Putamen (tissue), 1 donor: ENCODE measurements around the gene FRS3.

ENCODE experiments used
- DNase-seq: peaks from one replicate; pipeline ENCODE4 v3.0.0-alpha.2; 2016; ENCODE audit warnings: low spot score

FRS3 gene

DNA sequence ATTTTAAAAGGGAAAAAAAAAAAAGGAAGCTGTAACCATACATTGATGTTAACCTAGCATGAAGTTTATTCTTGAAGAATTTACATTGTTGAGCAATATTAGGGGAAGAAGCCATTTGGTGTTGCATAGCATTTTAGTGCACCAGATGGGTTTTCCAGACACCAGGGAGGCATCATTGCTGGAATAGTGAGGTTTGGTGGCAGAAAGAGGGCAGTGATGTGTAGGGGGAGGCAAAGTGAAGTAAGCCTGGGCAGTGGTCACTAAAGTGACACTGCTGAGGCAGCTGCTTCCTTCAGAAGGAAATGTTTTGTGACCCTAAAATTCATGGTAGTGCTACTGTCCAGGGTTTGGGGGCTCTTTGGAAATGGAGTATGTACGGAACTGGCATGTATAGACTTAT is 10.3 kb upstream of the FRS3 start:
- DNase-seq = no peak

DNA sequence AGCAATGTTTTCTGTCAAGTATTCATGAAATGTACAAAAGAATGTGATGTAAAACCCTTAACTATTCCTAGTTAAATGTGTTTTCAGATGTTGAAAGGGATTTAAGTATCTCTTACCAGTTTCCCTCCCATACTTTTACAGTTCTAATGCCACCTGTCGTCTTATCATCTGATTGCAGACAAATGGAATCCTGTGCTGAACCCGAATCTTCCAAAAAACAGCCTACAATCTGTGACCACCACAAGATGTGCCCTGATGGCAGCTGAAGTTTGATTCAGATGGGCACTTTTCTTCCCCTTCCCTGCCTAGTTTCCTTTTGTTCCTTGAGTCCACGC is 9.7 kb upstream of the FRS3 start:
- no peak for DNase-seq

DNA sequence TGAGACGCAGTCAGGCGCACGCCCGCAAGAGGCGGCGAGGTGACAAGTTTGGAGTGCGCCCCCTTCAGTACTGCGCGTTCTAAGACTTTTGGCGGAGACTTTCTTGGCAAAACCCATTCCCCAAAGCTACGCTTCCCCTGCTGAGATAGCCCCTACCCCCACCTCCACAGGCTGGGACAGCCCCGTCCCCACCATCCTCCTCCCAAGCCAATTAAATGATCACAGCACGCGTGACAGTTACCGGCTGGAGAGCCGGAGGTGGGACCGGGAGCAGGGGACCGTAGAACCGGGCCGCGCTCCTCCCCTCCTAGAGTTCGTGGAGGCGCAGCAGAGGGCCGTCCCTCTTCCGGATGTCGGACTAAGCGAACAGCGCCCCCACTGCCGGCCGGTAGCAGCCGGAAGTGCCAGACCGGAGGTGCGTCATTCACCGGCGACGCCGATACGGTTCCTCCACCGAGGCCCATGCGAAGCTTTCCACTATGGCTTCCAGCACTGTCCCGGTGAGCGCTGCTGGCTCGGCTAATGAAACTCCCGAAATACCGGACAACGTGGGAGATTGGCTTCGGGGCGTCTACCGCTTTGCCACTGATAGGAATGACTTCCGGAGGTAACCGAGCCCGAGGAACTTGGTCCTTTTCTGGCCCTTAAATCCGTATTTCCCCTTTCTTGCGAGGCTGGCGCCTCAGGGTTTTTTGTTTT is 7.7 kb upstream of the FRS3 start, which contains the start of gene TOMM6:
Gene TOMM6, plus strand, starts transcription at position 476 of the 699 bp plus-strand sequence. Its CDS starts 4 bp downstream, at position 480.
- peak; percentile 93 for DNase-seq

DNA sequence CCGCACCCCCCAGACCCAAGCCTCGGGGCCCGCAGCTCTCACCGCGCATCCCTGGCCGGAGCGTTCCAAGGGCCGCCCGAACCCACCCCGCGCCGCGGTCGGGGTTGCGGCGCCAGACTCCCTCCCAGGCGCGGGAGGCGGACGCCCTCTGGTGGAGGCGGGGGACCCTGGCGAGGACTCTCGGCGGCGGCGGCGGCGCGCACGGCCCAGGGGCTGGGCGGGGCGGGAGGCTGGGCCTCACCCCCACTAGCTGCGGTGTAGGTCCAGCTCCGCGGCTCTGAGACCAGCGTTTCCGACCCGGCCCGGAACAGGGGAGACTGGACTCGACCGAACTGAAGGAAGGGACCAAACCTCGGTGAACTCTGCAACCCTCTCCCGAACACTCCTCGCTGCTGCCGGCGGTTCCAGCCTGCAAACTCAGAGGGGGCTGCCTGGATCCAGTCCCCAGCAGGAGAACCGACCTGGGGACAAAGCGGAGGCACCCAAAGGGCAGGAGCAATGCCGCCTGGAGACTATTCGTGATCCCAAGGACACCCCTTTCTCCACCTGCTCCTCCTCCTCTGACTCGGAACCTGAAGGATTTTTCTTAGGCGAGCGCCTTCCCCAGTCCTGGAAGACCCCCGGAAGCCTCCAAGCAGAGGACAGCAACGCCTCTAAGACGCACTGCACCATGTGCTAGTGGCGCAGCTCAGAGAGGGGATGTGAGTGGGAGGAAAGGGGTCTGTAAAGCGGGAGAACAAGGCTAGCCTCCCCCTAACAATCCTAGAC is 6.9 kb upstream of the FRS3 start:
- DNase-seq = peak; percentile 89

DNA sequence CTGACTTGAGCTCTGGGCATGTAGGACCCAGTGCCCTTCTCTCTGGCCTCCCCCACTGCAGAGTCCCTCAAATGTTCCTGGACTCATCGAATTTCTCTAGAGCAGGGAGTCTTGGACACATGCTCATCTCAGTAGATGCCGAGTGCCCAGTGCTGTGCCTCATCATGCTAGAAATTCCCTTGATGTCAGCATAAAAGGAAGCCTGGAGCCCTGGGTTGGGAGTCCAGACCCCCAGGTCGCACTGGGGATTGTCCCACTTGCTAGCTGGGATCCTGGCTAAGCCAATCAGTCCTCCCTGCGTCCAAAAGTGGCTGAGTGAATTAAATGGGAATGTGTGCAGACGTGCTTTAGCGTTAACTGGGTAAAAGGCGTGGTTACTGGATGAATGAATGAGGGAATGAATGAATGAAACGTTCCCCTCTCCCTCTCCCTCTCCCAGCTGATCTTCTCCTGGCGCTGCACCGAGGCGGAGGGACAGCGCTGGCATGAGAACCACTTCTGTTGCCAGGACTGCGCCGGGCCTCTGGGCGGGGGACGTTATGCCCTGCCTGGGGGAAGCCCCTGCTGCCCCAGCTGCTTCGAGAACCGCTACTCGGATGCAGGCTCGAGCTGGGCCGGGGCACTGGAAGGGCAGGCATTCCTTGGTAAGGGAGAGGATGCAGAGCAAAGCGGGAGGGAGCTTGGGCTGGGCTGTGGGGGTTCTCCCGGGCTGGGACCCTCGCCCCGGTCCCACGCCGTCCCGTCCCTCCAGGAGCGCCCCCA is 6.2 kb upstream of the FRS3 start:
- DNase-seq = no peak

DNA sequence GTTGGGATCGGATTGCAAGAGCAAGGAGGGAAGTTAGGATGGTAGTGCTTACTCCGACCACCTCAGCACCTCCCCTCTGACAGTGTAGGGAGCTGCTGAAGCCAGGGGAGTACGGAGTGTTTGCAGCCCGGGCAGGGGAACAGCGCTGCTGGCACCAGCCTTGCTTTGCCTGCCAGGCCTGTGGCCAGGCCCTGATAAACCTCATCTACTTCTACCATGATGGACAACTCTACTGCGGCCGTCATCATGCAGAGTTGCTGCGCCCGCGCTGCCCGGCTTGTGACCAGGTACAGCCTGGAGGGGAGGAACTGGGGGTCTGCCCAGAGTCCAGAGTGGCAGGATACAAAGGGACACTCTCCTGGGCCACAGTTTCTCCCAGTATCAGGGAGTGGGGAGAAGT is 5.6 kb upstream of the FRS3 start:
- no peak for DNase-seq

DNA sequence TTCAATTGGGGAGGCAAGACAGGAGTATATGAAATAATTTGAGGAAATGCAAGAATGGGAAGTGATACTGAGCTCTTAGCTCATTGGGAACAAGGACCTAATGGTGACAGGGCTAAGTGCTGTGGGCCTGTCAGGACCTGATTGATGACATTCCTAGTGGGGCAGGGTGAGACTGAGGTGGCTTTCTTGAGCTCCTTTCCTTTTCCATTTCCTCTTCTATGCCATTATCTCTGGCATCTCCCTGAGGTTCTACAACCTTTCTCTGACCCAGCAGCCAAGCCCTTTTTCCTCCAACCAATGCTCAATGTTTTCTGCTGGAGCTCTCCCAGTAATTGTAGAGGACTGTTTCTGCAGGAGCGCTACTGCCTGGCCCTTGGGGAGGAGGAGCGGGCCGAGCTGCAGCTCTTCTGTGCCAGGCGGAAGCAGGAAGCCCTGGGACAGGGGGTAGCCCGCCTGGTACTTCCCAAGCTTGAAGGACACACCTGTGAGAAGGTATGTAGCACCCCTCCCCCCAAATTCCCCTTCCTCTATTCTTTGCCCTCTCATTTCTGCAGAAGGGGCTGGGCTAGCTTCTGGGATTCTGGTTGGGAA is 5.0 kb upstream of the FRS3 start:
- DNase-seq = no peak

DNA sequence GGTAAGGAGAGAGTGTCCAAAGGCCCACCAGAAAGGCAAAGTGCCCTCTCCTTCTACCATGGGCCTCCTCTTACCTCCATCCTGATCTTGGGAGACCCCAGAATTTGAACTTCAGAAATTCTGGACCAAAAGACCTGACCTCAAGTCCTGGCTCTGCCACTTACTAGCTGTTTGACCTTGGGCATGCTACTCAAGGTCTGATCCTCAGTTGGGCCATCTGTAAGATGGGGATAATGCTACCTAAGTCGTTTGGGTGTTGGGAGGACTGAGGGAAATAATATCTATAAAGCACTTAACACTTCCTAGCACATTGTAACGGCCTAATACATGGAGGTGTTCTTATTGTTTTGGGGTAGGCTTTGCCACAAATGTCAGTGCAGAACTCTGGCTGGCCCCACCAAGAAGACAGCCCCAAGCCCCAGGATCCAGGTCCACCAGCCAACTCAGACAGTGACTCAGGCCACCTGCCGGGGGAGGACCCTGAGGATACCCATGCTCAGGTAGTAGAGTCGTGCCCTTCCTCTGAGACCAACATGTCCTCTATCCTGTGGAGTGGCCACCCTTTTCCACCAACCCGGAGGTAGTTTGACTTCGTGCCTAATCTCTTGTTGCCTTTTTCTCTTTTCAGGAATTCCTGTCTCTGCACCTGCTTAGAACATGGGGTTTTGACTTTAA is 3.5 kb upstream of the FRS3 start:
- DNase-seq = no peak

DNA sequence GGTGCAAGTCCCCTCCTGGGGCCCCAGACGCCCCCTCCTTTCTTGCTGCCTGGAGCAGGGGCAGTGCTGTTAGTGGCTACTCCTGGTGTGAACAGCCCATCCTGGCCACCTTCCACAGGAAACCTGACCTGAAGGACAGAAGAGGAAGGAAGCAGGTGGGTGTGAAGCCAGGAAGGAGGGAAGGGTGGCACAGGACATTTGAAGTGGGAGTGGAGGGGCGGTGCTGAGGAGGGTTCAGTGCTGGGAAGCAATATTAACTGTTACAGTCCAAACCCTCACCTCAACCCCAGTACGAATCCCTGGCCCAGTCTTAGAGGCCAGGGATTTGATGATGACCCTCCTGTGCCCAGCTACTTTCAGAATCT is 1.6 kb upstream of the FRS3 start:
- no peak for DNase-seq

DNA sequence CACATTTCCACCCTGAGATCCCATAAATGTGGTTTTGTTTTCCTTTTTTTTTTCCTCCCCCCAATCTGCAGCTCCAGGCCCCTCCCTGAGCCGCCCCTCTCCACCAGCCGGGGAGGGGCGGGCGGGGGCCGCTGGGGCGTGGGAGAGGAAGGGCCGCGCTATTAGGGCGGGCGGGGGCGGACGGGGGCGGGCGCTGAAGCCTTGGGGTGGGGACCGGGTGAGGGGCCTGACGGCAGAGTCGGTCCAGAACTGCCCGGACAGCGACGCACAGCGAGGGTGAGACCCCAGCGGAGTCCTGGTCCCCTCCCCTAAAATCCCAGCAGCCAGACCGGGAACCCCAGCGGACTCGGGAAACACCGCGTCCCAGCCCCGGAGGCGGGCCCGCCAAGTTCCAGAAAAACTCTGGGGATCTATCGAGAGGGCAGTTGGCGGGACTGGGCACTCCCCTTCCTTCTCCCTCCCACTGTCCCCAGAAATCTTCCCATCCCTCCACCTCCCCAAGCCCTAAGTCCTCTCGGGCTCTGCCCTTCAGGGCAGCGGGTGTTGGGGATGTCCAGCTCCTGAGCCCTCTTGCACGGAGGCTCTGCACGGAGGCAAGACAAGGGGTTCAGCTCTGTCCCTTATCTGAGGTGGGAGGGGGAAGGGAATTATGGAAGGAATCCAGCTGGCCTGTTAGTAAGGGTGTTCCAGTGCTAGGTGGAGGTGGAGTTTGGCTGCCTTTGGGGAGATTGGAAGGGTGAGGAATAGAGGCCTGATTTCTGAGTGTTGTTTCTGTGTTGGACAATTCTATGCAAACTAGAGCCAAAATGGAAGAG is 1.1 kb upstream of the FRS3 start, which contains the start of gene PRICKLE4:
Gene PRICKLE4, plus strand, starts transcription at position 232 of the 815 bp plus-strand sequence. CDS start 2,692 bp downstream, outside the sequence.
- no peak for DNase-seq

DNA sequence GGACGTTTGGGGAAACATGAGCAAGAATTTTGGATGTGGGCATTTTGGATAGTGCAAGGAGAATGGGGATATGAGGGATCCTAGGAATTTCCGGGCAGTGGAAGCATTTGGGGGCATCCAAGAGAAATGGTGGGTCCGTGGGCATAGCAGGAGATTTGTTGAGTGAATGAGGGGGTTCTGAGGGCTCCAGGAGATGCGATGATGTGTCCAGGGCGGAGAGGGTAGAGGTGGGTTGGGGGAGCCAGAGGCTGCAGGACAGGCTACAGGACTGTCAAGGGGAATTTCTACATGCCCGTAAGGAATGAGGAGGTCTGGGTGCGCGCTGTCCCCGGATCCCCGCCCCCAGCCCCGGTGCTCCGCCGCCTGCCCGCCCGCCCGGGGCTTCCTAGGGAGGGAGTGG is 364 bp downstream of the FRS3 start:
- no peak for DNase-seq

DNA sequence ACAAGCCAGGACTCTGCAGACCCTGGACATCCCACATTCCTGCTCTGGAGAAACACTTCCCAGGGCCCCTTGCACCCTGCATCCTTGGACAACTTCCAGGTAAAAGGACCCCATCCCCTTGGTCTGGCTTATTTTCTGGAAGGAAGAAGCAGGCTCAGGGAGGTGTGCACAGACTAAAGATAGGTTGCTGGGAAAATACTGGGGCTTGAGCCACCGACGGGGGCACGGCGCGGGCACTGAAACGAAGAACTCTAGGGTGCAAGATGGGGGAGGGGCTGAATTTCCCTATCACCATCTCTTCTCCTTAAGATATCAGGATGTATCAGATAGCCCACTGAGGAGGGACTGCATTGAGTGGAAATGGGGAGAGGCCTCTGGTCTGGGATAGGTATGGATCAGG is 805 bp downstream of the FRS3 start:
- DNase-seq = no peak

DNA sequence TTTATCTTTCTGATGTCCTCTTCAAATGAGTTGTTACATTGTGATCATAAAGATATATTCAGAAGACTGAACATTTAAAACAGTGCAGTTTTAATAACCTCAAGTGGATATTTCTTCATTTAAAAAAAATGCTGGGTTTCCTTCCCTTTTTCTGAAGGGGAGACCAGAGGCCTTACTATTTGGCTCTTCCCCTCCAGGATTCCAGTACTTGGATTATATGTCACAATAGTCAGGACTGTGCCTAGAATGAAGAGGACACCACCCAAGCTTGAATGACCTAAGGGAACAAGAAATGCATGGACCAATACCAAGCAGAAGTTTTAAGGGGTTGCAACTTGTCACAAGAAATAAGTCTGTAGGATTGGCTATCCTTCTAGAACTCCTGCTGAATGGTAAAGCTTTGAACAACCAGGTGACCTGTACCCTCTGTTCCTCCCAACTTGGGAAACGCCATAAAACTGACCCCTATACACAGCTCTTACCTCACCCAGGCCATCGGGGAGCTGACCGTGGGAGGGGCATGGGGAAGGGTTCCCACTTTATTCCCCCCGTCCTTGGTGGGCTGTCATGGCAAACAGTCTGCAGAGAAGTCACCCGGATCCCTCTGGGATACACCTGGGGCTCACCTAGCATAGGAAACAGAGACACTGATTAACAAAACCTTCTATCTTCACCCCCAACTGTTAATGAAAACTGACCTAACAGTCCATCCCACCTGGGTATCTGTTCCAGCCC is 2.0 kb downstream of the FRS3 start:
- no peak for DNase-seq

DNA sequence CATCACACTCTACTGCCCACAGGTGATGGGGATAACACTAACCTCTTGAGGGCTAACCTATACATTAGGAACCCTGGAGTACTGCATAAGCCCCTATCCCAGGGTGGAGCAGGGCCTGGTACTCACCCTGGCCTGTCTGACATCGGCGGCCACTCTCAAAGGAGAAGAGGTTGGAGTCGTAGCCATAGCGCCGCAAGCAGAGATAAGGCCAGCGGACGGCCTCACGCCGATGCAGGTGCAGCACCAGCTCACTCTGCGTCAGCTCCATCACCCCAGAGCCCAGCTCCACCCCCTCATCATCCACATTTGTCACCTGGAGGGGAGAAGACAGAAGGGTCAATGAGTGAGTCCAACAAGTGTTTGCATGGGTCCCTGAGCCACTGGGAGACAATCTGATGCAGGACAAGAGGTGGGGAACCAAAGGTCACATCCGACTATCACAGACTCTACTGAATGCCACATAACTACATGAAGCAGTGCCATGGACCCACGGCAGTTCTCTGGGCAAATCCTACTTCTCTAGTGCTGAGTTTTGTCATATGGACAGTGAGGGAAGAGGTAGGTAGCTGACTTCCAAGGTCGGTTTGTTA is 4.3 kb downstream of the FRS3 start:
- no peak for DNase-seq

DNA sequence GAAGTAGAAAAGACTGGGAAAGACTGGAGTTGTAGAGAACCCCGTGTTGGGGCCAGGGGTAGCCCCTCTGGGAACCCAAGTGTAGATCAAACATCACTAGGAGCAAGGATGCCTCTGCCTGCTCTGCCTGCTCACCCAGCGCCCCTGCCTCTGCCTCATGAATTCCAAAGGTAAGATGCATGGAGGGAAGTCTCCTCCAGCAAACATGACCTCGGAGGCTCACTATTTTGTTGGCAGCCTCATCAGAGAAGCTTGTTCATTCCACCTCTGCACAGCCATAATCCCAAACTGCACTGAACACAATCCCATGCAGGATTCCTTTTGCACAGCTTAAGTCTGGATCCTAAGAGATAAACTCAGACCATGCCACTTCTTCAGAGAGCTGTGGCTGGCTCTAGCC is 4.9 kb downstream of the FRS3 start:
- DNase-seq = no peak

DNA sequence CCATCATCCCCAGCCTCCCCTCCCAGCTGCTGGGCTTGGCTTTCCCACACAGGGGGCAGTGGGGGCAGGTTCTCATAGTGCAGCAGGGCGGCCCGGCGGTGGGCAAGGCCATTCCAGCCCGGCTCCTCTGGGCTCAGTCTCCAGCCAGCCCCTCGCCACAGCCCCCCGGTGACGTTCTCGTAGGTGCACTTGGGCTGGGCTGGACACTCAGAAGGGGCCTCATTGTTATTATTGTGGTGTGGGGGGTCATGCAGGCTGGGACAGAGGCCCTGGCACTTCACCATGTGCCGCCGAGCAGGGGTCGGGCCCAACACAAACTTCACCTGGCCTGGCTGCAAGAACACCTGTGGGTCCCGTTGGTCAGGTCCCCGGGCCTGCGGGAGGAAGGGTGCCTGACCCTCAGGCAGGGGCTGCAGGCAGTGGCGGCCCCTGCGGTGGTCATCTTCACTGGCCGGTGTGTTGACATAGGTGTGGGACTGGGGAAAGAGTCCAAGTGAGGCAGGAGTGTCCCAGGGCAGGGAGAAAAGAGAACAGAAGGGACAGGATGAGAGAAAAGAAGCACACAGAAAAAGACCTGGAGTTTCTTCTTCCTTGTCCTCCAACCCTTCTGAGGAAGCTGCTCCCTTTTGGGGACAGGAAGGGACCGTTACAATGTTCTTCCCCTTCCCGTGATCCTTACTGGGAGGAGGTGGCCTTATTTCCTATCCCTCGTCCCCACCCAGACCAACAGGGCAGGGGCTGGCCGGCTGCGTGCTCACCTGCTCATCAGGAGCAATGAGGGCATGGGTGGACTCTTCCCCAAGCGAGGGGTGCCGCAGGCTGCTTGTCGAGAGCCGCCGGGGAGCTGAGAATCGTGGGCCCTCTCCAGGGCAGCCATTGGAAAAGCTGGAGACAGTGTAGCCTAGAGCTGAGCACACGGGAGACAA is 8.4 kb downstream of the FRS3 start:
- DNase-seq = no peak

DNA sequence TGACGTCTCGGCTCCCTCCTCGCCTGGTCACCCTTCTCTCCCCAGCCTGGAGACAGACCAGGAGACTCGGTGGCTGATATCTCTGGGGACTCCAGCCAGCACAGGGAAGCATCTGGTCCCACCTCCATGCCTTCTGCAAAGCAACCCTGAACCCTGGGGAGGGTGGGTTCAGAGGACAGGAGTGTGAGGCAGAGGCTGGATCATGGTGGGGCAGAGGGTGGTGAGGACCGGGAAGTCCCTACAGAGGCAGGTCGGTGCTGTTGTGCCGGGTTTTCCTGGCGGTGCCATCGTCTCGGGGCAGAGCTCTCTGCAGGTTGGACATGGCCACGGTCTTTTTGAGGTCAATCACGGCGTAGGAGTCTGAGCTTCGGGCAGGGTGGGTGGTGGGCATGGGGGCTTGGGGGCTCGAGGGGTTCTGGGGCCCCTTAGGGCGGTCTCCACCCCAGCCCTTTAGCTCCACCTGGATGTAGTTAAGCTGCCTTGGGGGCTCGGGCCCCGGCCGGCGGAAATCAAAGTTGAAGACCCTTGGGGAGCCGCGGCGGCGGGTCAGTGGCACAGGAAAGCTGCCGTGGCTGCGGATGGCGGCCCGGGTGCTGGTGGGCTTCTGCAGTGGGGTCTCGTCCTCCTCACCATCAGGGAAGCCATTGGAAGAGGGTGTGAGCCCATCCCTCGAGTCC is 9.2 kb downstream of the FRS3 start:
- no peak for DNase-seq

DNA sequence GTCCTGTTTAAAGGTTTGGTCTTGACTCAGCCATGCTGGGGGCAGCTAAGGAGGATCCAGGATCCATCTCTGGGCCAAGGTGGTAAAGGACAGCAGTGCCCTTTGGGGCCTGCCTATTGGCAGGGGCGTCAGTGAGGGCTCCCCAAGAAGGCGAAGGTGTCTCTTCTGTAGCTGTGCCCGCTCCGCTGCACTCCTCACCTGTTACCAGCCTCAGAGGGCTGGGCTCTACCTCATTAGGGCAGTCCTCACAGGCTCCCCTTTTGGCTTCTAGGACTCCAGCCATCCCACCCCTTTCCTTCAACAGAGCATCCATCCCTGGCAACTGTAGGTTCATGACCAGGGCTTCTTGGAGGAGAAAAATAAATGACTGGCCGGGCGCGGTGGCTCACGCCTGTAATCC is 10.3 kb downstream of the FRS3 start:
- no peak for DNase-seq
